Subcutaneous adipose tissue (tissue), 4 donors: ENCODE data around the gene DDX21. TPM values are rescaled to one million over a fixed set of nuclear protein-coding genes. Genes with fewer than 3 reads are reported as not detected.

Experiments
- CTCF ChIP-seq: fragments of 450-650 bp; IDR thresholded peaks from one replicate; pipeline ENCODE4 v1.5.1; 2016; ENCODE audit warnings: low read depth, mild to moderate bottlenecking, control low read depth, antibody characterized with exemption, moderate library complexity
- total RNA-seq, 4 donors: library from RNA; depleted of rRNA; stranded (reverse); fragments of >200 nt; gene quantifications; one replicate each; pipeline ENCODE4 v1.1.0, GENCODE V29; 2016

The DDX21 gene
- total RNA-seq = 100 to 1,000 TPM in 1 of 4 donors, 10 to 100 TPM in 3; 31.1 to 110 (median 45.1) TPM

- TF ChIP-seq CTCF = no peak
Observed at GRCh38 chr10:68955832-68956532, at the start of gene DDX21. Gene DDX21, plus strand, starts transcription at chr10:68956170. Its CDS starts 56 bp downstream, at chr10:68956226.

- no peak for TF ChIP-seq CTCF
Observed at GRCh38 chr10:68924593-68924992, 31.4 kb upstream of the DDX21 start.

DNA sequence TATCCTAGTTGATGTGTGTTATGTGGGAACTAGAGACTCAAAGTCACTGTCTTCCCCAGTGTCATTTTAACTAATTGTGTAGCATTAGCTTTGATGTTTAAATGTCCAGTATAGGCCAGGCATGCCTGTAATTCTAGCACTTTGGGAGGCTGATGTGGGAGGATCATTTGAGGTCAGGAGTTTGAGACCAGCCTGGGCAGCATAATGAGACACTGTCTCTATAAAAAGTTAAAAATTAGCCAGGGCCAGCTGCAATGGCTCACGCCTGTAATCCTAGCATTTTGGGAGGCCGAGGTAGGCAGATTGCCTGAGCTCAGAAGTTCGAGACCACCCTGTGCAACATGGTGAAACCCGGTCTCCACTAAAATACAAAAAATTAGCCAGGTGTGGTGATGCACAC is 30.5 kb upstream of the DDX21 start:
- no peak for TF ChIP-seq CTCF

DNA sequence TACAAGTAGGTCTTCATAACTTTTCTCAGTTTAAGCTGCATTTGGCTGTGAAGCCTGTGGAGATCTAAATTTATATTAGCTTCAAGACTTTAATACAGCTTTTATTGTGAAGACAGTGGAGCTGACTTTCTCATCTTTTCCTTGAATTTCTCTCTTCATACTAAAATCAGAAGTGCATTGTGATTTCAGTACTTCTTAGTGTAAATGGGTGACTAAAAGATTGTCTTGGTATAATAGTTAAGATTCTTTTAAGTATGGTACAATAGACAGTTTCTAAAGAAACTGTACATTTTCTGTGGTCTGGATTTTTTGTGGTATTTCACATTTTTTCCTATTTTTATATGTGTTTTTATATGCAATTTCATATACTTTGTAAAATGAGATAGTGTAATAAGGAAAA is 21.0 kb upstream of the DDX21 start:
- TF ChIP-seq CTCF = no peak

- no peak for TF ChIP-seq CTCF
Observed at GRCh38 chr10:68938117-68938516, 17.9 kb upstream of the DDX21 start.

DNA sequence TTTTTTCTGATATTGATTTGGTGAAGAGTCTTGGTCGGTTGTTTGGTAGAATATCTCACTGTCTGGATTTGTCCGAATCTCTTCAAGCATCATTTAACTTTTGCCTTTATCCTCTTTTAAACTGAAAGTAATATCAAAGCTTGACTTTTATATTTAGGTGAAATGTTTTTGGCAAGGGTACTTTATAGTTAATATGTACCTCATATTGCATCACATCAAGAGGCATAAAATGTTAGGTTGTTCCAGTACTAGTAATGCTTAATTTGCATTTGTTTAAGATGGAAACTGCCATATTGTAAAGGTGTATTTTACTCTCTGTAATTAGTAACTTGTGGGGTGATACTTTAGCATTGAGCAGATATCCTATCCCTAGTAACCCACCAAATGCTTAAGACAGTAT is 17.1 kb upstream of the DDX21 start:
- no peak for TF ChIP-seq CTCF

DNA sequence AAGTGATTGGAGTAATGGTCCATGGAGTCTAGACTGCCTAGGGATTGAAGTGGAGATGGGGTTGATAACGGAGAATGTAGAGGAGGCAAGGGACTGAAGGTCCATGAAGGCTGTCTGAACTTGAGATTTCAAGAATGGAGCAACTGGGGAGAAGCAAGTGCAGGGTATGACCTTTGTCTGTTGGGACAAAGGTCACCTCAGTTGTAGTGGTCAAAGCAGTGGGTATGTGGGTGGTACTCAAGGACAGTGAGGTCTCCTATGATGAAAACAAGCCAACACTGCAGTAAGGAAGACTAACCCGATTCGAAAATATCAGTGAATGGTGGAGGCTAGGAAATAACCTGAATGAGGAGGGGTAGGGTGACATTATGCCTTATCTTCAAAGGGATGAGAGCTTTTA is 5.4 kb upstream of the DDX21 start:
- TF ChIP-seq CTCF = no peak
